ENCODE results near the gene FAM13C. TPM values are rescaled to one million over a fixed set of nuclear protein-coding genes. Genes with fewer than 3 reads are reported as not detected.

The FAM13C gene
- total and polyA plus RNA-seq, 2 of the 4 experiments (the other 2 are of a cell fraction), result 1.6 to 2.9 TPM

- in situ Hi-C loops (cut with MboI; ENCODE audit: low sequenced_read_pairs) (loop anchor here (10.0 kb wide), 2 partner anchors 219 to 379 kb away; no protein-coding TSS in a partner anchor), intact Hi-C loops (cut with micrococcal nuclease) (loop anchor here (10.0 kb wide), 1 partner anchor 559 kb away; no protein-coding TSS in a partner anchor), dilution Hi-C loops (cut with HindIII; ENCODE audit: low sequenced_read_pairs, unreplicated experiment) (no loop called here)
- Histone ChIP-seq H3K9me3 (ENCODE audit: control insufficient read depth, insufficient read depth, low read length) (no peaks in the 10 kb centered on the region), H2AK5ac (ENCODE audit: low read depth, low read length) (no peak overlapping the region), H2AFZ (replicated peaks; ENCODE audit: low read length, poor library complexity) (no peak overlapping the region), H3K79me1 (ENCODE audit: low read depth in 1 of 2, low read length in 2 of 2) (no peaks in the 10 kb centered on the region), H2BK20ac (ENCODE audit: low read depth, low read length) (no peak overlapping the region), H2BK15ac (ENCODE audit: low read depth, low read length) (no peak overlapping the region), H3K56ac (ENCODE audit: extremely low read depth, insufficient read depth, low read length) (no peak overlapping the region), H4K8ac (ENCODE audit: low read depth in 2 of 2, low read length in 2 of 2) (no peak overlapping the region), H4K5ac (ENCODE audit: low read depth, low read length) (no peak overlapping the region), H4K20me1 (ENCODE audit: insufficient read depth, low read length) (no peaks in the 10 kb centered on the region), H3K18ac (ENCODE audit: low read depth, low read length) (no peak overlapping the region), H3K4me1 (ENCODE audit: control insufficient read depth, insufficient read depth, low read length) (no peaks in the 10 kb centered on the region), H3K4me3 (ENCODE audit: insufficient read depth, low read depth, low read length) (no peak overlapping the region), H3K27ac (ENCODE audit: insufficient read depth, low read length) (no peak overlapping the region), H3K14ac (replicated peaks; ENCODE audit: low read depth, low read length) (no peak overlapping the region), H2AK9ac (replicated peaks; ENCODE audit: low read depth, low read length, poor library complexity) (no peak overlapping the region), H3K4me2 (ENCODE audit: low read depth, low read length) (no peak overlapping the region), H3K27me3 (ENCODE audit: control insufficient read depth, insufficient read depth, low read length) (no peaks in the 10 kb centered on the region), H3K9ac (ENCODE audit: low read depth, low read length) (no peak overlapping the region), H2BK120ac (ENCODE audit: low read depth, low read length) (no peak overlapping the region), H3K9me1 (ENCODE audit: insufficient read depth, low read length) (no peaks in the 10 kb centered on the region), H3K23ac (ENCODE audit: low read depth, low read length) (no peak overlapping the region), H3K36me3 (ENCODE audit: control insufficient read depth, insufficient read depth, low read length) (no peaks in the 10 kb centered on the region), H4K91ac (ENCODE audit: insufficient read depth, low read depth, low read length) (no peak overlapping the region), H3K4ac (ENCODE audit: low read depth, low read length) (no peak overlapping the region), H2BK5ac (ENCODE audit: low read depth, low read length, poor library complexity, severe bottlenecking) (no peak overlapping the region)
- no CpG with 5 or more reads among the region's 1 CpG for WGBS, 2 experiments (ENCODE audit: extremely low coverage in 2 of 2, insufficient read length in 1 of 2)
- no peak for TF ChIP-seq POLR2A (IDR thresholded peaks at IDR 0.05; ENCODE audit: low read depth, low read length)
- no peak for TF ChIP-seq USF2 (IDR thresholded peaks at IDR 0.05; ENCODE audit: low read depth, low read length)
- TF ChIP-seq, protein P1, sequence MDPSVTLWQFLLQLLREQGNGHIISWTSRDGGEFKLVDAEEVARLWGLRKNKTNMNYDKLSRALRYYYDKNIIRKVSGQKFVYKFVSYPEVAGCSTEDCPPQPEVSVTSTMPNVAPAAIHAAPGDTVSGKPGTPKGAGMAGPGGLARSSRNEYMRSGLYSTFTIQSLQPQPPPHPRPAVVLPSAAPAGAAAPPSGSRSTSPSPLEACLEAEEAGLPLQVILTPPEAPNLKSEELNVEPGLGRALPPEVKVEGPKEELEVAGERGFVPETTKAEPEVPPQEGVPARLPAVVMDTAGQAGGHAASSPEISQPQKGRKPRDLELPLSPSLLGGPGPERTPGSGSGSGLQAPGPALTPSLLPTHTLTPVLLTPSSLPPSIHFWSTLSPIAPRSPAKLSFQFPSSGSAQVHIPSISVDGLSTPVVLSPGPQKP (IDR thresholded peaks at IDR 0.05; ENCODE audit: borderline replicate concordance, low read depth, low read length), result no peak
- ChIA-PET POLR2A (ENCODE audit: unreplicated experiment) (no interaction called here), CTCF (no interaction called here)
- BruUV-seq (replicated peaks), result no TSS peak
- ATAC-seq (ENCODE audit: low read depth) (no peak), DNase-seq (no peak)
These were observed 116.7 kb downstream of the FAM13C start for GRCh38 chr10:59245686-59246085.
